HL-60 (cell line): Measurements from ENCODE around the gene GKN1.

ENCODE experiments used
- POLR2AphosphoS5 ChIP-seq: IDR thresholded peaks from 2 replicates; pipeline ENCODE4 v1.6.1; 2012; ENCODE audit warnings: low read depth
- SPI1 ChIP-seq: IDR thresholded peaks from 2 replicates; pipeline ENCODE4 v1.6.1; 2012; ENCODE audit warnings: low read depth, mild to moderate bottlenecking, borderline replicate concordance
- TF ChIP-seq, protein P1 (sequence below): IDR thresholded peaks from one replicate; pipeline ENCODE4 v1.5.1; 2011; ENCODE audit warnings: low read length, control low read depth, inconsistent platforms; ENCODE audit not compliant: insufficient read depth

- TF ChIP-seq, protein P1, sequence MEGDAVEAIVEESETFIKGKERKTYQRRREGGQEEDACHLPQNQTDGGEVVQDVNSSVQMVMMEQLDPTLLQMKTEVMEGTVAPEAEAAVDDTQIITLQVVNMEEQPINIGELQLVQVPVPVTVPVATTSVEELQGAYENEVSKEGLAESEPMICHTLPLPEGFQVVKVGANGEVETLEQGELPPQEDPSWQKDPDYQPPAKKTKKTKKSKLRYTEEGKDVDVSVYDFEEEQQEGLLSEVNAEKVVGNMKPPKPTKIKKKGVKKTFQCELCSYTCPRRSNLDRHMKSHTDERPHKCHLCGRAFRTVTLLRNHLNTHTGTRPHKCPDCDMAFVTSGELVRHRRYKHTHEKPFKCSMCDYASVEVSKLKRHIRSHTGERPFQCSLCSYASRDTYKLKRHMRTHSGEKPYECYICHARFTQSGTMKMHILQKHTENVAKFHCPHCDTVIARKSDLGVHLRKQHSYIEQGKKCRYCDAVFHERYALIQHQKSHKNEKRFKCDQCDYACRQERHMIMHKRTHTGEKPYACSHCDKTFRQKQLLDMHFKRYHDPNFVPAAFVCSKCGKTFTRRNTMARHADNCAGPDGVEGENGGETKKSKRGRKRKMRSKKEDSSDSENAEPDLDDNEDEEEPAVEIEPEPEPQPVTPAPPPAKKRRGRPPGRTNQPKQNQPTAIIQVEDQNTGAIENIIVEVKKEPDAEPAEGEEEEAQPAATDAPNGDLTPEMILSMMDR: no peak
- TF ChIP-seq POLR2AphosphoS5 (no peak), SPI1 (no peak)
Observed at GRCh38 chr2:69022548-69022947, 48.1 kb downstream of the GKN1 start.
